WTC11 (cell line): ENCODE measurements around the gene NRIP2. TPM values are rescaled to one million over a fixed set of nuclear protein-coding genes. Genes with fewer than 3 reads are reported as not detected.
A peak's percentile ranks its signal among the peaks of the same experiment; 100 is the strongest.

Experiments used
- ATAC-seq: fragments of 200-7000 bp; cut with Tn5 transposase; 2 replicates; pipeline ENCODE4 v1.10.0; 2021; ENCODE audit warnings: mild to moderate bottlenecking, moderate library complexity
- CTCF ChIA-PET: fragments of 300-600 bp; sonication (Branson Sonifier 250); formaldehyde crosslinking; loops from one replicate; lab custom pipeline; 2021; ENCODE audit warnings: antibody characterized with exemption; lab: Charles Lee
- POLR2A ChIA-PET: fragments of 350-600 bp; sonication (Branson Sonifier 250); formaldehyde crosslinking; loops from one replicate; lab custom pipeline; 2021; ENCODE audit warnings: antibody characterized with exemption; lab: Charles Lee
- DNase-seq: peaks from one replicate; pipeline ENCODE4 v3.0.0; 2021; ENCODE audit warnings: low spot score
- H3K27ac Mint-ChIP-seq: 2 replicates; pipeline ENCODE4 v1.8.0; 2021; ENCODE audit warnings: mixed read lengths
- H3K27me3 Mint-ChIP-seq: 2 replicates; pipeline ENCODE4 v1.8.0; 2021; ENCODE audit warnings: low read depth, mild to moderate bottlenecking, moderate library complexity, mixed read lengths
- H3K36me3 Mint-ChIP-seq: 2 replicates; pipeline ENCODE4 v1.8.0; 2021; ENCODE audit warnings: mixed read lengths
- H3K4me1 Mint-ChIP-seq: 2 replicates; pipeline ENCODE4 v1.8.0; 2022; ENCODE audit warnings: mixed read lengths
- H3K4me3 Mint-ChIP-seq: 2 replicates; pipeline ENCODE4 v1.8.0; 2021; ENCODE audit warnings: mild to moderate bottlenecking, moderate library complexity, mixed read lengths
- H3K9me3 Mint-ChIP-seq: 2 replicates; pipeline ENCODE4 v1.8.0; 2021; ENCODE audit warnings: mixed read lengths
- CBFB ChIP-seq: sonication (generic); formaldehyde crosslinking; IDR thresholded peaks from 2 replicates; pipeline ENCODE4 v1.8.1; 2022; ENCODE audit warnings: mild to moderate bottlenecking, low read depth, missing genetic modification reagents
- CREB1 ChIP-seq: sonication (generic); formaldehyde crosslinking; IDR thresholded peaks from 2 replicates; pipeline ENCODE4 v1.8.0; 2023; ENCODE audit warnings: mild to moderate bottlenecking, missing genetic modification reagents
- ELF4 ChIP-seq: sonication (generic); formaldehyde crosslinking; IDR thresholded peaks from 2 replicates; pipeline ENCODE4 v1.8.1; 2022; ENCODE audit warnings: low read depth, mild to moderate bottlenecking, moderate library complexity, missing genetic modification reagents
- NFATC4 ChIP-seq: fragments of 250-450 bp; sonication (Bioruptor Pico); IDR thresholded peaks from 2 replicates; pipeline ENCODE4 v1.9.0; 2021; ENCODE audit warnings: mild to moderate bottlenecking
- NFE2L1 ChIP-seq: sonication (generic); formaldehyde crosslinking; IDR thresholded peaks from 2 replicates; pipeline ENCODE4 v1.8.1; 2023; ENCODE audit warnings: missing genetic modification reagents
- NR1H2 ChIP-seq: sonication (generic); formaldehyde crosslinking; IDR thresholded peaks from 2 replicates; pipeline ENCODE4 v1.9.0; 2021; ENCODE audit warnings: mild to moderate bottlenecking, moderate library complexity, missing genetic modification reagents
- NR3C1 ChIP-seq: sonication (generic); formaldehyde crosslinking; conservative IDR thresholded peaks from 2 replicates; pipeline ENCODE4 v1.8.1; 2023; ENCODE audit warnings: low read depth, mild to moderate bottlenecking, missing genetic modification reagents
- PRRX2 ChIP-seq: fragments of 250-450 bp; sonication (Bioruptor Pico); IDR thresholded peaks from 2 replicates; pipeline ENCODE4 v1.8.0; 2021; ENCODE audit warnings: mild to moderate bottlenecking
- RORB ChIP-seq: fragments of 250-450 bp; sonication (Bioruptor Pico); IDR thresholded peaks from 2 replicates; pipeline ENCODE4 v1.9.0; 2021; ENCODE audit warnings: mild to moderate bottlenecking
- SOX15 ChIP-seq: fragments of 250-450 bp; sonication (Bioruptor Pico); IDR thresholded peaks from 2 replicates; pipeline ENCODE4 v1.9.0; 2021; ENCODE audit warnings: mild to moderate bottlenecking
- SP1 ChIP-seq: sonication (generic); formaldehyde crosslinking; conservative IDR thresholded peaks from 2 replicates; pipeline ENCODE4 v1.8.1; 2022; ENCODE audit warnings: missing genetic modification reagents
- TCF7 ChIP-seq: sonication (generic); formaldehyde crosslinking; IDR thresholded peaks from 2 replicates; pipeline ENCODE4 v1.8.0; 2022; ENCODE audit warnings: mild to moderate bottlenecking, low read depth, missing genetic modification reagents, moderate library complexity
- ZNF121 ChIP-seq: sonication (generic); formaldehyde crosslinking; IDR thresholded peaks from 2 replicates; pipeline ENCODE4 v1.8.0; 2023; ENCODE audit warnings: missing genetic modification reagents
- ZNF423 ChIP-seq: fragments of 250-450 bp; sonication (Bioruptor Pico); IDR thresholded peaks from 2 replicates; pipeline ENCODE4 v2.1.2; 2022; ENCODE audit warnings: mild to moderate bottlenecking, moderate library complexity
- total RNA-seq: library from RNA; stranded (reverse); gene quantifications from 3 replicates; pipeline ENCODE4 v1.2.3, GENCODE V29; 2021
- TF ChIP-seq, protein P1 (sequence below): sonication (generic); formaldehyde crosslinking; IDR thresholded peaks from 2 replicates; pipeline ENCODE4 v1.8.1; 2023; ENCODE audit warnings: mild to moderate bottlenecking, moderate library complexity, missing genetic modification reagents
- TF ChIP-seq, protein P2 (sequence below): sonication (generic); formaldehyde crosslinking; IDR thresholded peaks from 2 replicates; pipeline ENCODE4 v1.8.1; 2022; ENCODE audit warnings: low read depth, mild to moderate bottlenecking, moderate library complexity, missing genetic modification reagents, borderline replicate concordance
- TF ChIP-seq, protein P3 (sequence below): sonication (generic); formaldehyde crosslinking; IDR thresholded peaks from 2 replicates; pipeline ENCODE4 v1.8.1; 2022; ENCODE audit warnings: missing genetic modification reagents, borderline replicate concordance
- TF ChIP-seq, protein P4 (sequence below): fragments of 250-450 bp; sonication (Bioruptor Pico); IDR thresholded peaks from 2 replicates; pipeline ENCODE4 v2.1.2; 2022; ENCODE audit warnings: mild to moderate bottlenecking, moderate library complexity
- TF ChIP-seq, protein P5 (sequence below): sonication (generic); formaldehyde crosslinking; IDR thresholded peaks from 2 replicates; pipeline ENCODE4 v1.8.0; 2023; ENCODE audit warnings: missing genetic modification reagents, mild to moderate bottlenecking, borderline replicate concordance
- TF ChIP-seq, protein P6 (sequence below): sonication (generic); formaldehyde crosslinking; IDR thresholded peaks from 2 replicates; pipeline ENCODE4 v1.8.0; 2022; ENCODE audit warnings: mild to moderate bottlenecking, missing genetic modification reagents
- TF ChIP-seq, protein P7 (sequence below): sonication (generic); formaldehyde crosslinking; IDR thresholded peaks from 2 replicates; pipeline ENCODE4 v1.8.1; 2023; ENCODE audit warnings: mild to moderate bottlenecking, missing genetic modification reagents

Gene NRIP2
- total RNA-seq, 1 experiment from 2014 or later = not detected

DNA sequence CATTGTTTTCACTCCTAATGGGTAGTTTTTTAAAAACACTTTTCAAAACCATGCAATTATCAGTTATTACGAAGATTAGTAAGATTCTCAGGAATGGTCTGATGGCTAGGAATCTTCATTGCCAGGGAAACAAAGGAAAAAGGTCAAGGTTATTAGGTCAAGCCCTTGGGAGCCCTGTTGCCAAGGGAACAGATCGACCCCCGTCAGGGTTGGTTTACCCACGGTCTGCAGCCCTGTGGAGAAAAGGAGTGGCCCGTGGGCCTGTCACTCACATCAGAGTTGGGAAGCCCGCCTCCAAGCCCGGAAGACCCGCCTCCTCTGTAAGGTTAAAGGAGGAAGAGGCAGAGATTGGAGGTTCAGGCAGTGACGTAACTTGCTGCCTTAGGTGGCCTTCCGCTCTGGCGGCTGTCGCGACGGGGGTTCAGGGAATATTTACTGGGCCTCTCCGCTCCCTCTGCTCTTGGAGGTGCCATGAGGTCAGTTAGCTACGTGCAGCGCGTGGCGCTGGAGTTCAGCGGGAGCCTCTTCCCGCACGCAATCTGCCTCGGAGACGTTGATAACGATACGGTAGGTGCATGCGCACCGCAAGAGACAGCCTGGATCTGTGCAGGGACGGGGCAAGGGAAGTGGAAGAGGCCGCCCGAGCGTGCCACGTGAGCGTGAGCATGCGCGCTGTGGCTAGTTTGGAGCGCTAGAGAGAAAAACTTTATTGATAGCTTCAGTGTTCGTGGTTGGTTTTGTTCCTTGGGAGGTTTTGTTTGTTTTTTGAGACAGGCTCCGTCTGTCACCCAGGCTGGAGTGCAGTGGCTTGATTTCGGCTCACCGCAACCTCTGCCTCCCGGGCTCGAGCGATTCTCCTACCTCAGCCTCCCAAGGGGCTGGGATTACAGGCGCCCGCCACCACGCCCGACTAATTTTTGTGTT is 22.3 kb downstream of the NRIP2 start, which contains the start of gene ITFG2 (continued):
- no peak for TF ChIP-seq ELF4
- no peak for TF ChIP-seq NR3C1 (CRISPR knock-in tag)
- TF ChIP-seq, protein P1, sequence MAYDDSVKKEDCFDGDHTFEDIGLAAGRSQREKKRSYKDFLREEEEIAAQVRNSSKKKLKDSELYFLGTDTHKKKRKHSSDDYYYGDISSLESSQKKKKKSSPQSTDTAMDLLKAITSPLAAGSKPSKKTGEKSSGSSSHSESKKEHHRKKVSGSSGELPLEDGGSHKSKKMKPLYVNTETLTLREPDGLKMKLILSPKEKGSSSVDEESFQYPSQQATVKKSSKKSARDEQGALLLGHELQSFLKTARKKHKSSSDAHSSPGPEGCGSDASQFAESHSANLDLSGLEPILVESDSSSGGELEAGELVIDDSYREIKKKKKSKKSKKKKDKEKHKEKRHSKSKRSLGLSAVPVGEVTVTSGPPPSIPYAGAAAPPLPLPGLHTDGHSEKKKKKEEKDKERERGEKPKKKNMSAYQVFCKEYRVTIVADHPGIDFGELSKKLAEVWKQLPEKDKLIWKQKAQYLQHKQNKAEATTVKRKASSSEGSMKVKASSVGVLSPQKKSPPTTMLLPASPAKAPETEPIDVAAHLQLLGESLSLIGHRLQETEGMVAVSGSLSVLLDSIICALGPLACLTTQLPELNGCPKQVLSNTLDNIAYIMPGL (CRISPR knock-in tag) = 0 out of 2 replicates have a peak, but pooled peaks have one; percentile 41
- no peak for TF ChIP-seq TCF7
- TF ChIP-seq, protein P2, sequence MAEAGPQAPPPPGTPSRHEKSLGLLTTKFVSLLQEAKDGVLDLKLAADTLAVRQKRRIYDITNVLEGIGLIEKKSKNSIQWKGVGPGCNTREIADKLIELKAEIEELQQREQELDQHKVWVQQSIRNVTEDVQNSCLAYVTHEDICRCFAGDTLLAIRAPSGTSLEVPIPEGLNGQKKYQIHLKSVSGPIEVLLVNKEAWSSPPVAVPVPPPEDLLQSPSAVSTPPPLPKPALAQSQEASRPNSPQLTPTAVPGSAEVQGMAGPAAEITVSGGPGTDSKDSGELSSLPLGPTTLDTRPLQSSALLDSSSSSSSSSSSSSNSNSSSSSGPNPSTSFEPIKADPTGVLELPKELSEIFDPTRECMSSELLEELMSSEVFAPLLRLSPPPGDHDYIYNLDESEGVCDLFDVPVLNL (CRISPR knock-in tag) = no peak
- peak; percentile 56; the same call in 1 of the 2 replicates for TF ChIP-seq CREB1 (CRISPR knock-in tag)
- TF ChIP-seq, protein P3, sequence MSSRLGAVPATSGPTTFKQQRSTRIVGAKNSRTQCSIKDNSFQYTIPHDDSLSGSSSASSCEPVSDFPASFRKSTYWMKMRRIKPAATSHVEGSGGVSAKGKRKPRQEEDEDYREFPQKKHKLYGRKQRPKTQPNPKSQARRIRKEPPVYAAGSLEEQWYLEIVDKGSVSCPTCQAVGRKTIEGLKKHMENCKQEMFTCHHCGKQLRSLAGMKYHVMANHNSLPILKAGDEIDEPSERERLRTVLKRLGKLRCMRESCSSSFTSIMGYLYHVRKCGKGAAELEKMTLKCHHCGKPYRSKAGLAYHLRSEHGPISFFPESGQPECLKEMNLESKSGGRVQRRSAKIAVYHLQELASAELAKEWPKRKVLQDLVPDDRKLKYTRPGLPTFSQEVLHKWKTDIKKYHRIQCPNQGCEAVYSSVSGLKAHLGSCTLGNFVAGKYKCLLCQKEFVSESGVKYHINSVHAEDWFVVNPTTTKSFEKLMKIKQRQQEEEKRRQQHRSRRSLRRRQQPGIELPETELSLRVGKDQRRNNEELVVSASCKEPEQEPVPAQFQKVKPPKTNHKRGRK = no peak
- TF ChIP-seq, protein P4, sequence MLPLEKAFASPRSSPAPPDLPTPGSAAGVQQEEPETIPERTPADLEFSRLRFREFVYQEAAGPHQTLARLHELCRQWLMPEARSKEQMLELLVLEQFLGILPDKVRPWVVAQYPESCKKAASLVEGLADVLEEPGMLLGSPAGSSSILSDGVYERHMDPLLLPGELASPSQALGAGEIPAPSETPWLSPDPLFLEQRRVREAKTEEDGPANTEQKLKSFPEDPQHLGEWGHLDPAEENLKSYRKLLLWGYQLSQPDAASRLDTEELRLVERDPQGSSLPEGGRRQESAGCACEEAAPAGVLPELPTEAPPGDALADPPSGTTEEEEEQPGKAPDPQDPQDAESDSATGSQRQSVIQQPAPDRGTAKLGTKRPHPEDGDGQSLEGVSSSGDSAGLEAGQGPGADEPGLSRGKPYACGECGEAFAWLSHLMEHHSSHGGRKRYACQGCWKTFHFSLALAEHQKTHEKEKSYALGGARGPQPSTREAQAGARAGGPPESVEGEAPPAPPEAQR (CRISPR knock-in tag) = no peak
- no peak for TF ChIP-seq NR1H2 (CRISPR knock-in tag)
- no peak for TF ChIP-seq NFATC4 (CRISPR knock-in tag)
- no peak for TF ChIP-seq RORB
- TF ChIP-seq CBFB = peak; percentile 90
- TF ChIP-seq ZNF423 (CRISPR knock-in tag) = no peak
- no peak for TF ChIP-seq SOX15
- peak; percentile 25; the same call in 1 of the 2 replicates for TF ChIP-seq ZNF121 (CRISPR knock-in tag)
- peak; percentile 65; the same call in 1 of the 2 replicates for TF ChIP-seq SP1 (CRISPR knock-in tag)
- TF ChIP-seq, all 79 proteins: peak for 31

DNA sequence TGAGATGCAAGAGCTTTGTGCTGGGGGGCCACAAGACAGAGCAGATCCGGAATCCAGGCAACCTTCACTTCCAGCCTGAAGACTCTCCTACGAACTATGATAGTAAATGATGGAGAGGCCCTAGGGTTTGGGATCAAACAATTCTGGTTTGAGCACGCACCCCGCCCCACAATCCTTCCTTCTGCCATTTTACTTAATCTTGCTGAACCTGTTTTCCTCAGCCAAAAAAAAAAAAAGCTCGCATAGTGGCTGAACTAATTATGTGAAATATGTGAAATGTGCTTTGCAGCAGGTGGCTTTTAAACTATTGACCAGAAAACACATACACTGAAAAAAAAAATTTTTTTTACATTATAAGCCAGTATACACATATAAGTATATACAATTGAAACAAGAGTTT is 23.0 kb downstream of the NRIP2 start:
- Mint-ChIP-seq H3K27ac (peak overlapping the region; percentile 70), H3K4me3 (peak overlapping the region; percentile 99), H3K4me1 (peaks cover 13% of the 10 kb centered on the region), H3K9me3 (no peaks in the 10 kb centered on the region), H3K27me3 (no peaks in the 10 kb centered on the region), H3K36me3 (peaks cover 9% of the 10 kb centered on the region)
- DNase-seq = no peak
- TF ChIP-seq, protein P5, sequence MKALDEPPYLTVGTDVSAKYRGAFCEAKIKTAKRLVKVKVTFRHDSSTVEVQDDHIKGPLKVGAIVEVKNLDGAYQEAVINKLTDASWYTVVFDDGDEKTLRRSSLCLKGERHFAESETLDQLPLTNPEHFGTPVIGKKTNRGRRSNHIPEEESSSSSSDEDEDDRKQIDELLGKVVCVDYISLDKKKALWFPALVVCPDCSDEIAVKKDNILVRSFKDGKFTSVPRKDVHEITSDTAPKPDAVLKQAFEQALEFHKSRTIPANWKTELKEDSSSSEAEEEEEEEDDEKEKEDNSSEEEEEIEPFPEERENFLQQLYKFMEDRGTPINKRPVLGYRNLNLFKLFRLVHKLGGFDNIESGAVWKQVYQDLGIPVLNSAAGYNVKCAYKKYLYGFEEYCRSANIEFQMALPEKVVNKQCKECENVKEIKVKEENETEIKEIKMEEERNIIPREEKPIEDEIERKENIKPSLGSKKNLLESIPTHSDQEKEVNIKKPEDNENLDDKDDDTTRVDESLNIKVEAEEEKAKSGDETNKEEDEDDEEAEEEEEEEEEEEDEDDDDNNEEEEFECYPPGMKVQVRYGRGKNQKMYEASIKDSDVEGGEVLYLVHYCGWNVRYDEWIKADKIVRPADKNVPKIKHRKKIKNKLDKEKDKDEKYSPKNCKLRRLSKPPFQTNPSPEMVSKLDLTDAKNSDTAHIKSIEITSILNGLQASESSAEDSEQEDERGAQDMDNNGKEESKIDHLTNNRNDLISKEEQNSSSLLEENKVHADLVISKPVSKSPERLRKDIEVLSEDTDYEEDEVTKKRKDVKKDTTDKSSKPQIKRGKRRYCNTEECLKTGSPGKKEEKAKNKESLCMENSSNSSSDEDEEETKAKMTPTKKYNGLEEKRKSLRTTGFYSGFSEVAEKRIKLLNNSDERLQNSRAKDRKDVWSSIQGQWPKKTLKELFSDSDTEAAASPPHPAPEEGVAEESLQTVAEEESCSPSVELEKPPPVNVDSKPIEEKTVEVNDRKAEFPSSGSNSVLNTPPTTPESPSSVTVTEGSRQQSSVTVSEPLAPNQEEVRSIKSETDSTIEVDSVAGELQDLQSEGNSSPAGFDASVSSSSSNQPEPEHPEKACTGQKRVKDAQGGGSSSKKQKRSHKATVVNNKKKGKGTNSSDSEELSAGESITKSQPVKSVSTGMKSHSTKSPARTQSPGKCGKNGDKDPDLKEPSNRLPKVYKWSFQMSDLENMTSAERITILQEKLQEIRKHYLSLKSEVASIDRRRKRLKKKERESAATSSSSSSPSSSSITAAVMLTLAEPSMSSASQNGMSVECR (CRISPR knock-in tag) = no peak
- TF ChIP-seq NFE2L1 (CRISPR knock-in tag) = no peak
- TF ChIP-seq, protein P6, sequence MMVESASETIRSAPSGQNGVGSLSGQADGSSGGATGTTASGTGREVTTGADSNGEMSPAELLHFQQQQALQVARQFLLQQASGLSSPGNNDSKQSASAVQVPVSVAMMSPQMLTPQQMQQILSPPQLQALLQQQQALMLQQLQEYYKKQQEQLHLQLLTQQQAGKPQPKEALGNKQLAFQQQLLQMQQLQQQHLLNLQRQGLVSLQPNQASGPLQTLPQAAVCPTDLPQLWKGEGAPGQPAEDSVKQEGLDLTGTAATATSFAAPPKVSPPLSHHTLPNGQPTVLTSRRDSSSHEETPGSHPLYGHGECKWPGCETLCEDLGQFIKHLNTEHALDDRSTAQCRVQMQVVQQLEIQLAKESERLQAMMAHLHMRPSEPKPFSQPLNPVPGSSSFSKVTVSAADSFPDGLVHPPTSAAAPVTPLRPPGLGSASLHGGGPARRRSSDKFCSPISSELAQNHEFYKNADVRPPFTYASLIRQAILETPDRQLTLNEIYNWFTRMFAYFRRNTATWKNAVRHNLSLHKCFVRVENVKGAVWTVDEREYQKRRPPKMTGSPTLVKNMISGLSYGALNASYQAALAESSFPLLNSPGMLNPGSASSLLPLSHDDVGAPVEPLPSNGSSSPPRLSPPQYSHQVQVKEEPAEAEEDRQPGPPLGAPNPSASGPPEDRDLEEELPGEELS = no peak
- TF ChIP-seq PRRX2 = no peak
- TF ChIP-seq, protein P7, sequence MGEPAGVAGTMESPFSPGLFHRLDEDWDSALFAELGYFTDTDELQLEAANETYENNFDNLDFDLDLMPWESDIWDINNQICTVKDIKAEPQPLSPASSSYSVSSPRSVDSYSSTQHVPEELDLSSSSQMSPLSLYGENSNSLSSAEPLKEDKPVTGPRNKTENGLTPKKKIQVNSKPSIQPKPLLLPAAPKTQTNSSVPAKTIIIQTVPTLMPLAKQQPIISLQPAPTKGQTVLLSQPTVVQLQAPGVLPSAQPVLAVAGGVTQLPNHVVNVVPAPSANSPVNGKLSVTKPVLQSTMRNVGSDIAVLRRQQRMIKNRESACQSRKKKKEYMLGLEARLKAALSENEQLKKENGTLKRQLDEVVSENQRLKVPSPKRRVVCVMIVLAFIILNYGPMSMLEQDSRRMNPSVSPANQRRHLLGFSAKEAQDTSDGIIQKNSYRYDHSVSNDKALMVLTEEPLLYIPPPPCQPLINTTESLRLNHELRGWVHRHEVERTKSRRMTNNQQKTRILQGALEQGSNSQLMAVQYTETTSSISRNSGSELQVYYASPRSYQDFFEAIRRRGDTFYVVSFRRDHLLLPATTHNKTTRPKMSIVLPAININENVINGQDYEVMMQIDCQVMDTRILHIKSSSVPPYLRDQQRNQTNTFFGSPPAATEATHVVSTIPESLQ = no peak
- CTCF ChIA-PET = interaction anchor here (0.6 to 2.6 kb wide), 5 partner anchors 16 to 131 kb away, joined by 3 to 10 read pairs (median 6); no protein-coding TSS in a partner anchor
- POLR2A ChIA-PET = interaction anchor here (1.1 kb wide), 1 partner anchor 16 kb away, joined by 3 read pairs; no protein-coding TSS in a partner anchor
- no peak for ATAC-seq
